Measurements from ENCODE around the gene RC3H1. TPM values are rescaled to one million over a fixed set of nuclear protein-coding genes. Genes with fewer than 3 reads are reported as not detected.

The RC3H1 gene
- total and polyA plus RNA-seq, 10 of the 15 experiments (the other 5 are each of a cell fraction or from before 2014, with no cell fraction given) = 1.4 to 33.9 (median 11.8) TPM

DNA sequence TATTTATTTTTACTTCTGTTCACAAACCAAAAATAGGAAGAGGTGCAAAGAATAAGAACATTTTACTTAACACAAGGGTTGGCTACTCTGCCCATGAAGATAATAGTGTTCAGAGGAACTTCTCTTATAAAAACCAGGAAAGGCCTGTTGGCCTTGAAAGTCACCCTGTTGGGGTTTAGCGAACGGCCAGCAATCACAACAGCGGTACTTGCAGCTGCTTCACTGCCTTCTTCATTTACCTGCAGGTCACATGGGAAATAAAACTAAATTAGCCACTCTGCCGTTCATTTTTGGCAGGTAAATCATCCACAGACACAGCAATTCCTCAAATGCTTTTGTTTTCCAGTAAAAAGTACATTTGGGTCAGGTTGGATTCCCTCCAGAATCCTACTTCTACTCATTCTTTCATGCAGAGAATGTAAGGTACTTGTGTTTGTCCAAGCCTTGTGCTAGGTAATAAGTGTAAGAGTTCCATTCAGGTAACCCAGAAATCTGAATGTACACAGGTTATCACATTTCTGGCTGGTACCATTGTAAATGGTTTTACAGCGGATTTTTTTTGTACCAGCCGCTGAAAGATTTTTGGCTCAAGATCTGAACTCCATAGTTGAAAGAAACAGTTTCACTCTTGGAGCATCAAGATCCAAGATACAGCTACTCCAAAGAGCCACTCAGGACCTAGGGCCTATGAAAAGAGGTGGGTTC lies 118.2 kb downstream of the RC3H1 start:
- ChIA-PET POLR2A (no interaction called here), SMC1A (ENCODE audit: uncharacterized antibody, unreplicated experiment) (no interaction called here), RAD21 (ENCODE audit: unreplicated experiment) (no interaction called here), CTCF (interaction anchor here (0.9 kb wide), 1 partner anchor 11 kb away, joined by 4 read pairs; no protein-coding TSS in a partner anchor)
- no peaks in the 10 kb centered on the region for H3K27me3 ChIP-seq (replicated peaks in 1 of 2; ENCODE audit: control insufficient read depth in 2 of 2, insufficient read depth in 2 of 2, low read length in 1 of 2)
- ATAC-seq (no peak), FAIRE-seq (no peak), DNase-seq (ENCODE audit: low read depth, low spot score) (no peak)
- no peaks in the 10 kb centered on the region for H3K79me2 ChIP-seq (ENCODE audit: control insufficient read depth, insufficient read depth, low read length)
- no peaks in the 10 kb centered on the region for H3K9me3 ChIP-seq (replicated peaks; ENCODE audit: control insufficient read depth, insufficient read depth, low read length)
- no TSS peak for BruUV-seq (replicated peaks)
- H3K9ac ChIP-seq (ENCODE audit: control insufficient read depth, insufficient read depth, low read length) = no peak overlapping the region
- H3K4me1 ChIP-seq (ENCODE audit: control insufficient read depth, insufficient read depth, low read length) = peaks cover 6% of the 10 kb centered on the region; the same call in 1 of the 2 replicates
- WGBS (ENCODE audit: insufficient coverage, insufficient replicate concordance, low lambda C conversion rate, missing lambda C conversion rate) = 89% methylated on average over 6 of the region's 6 CpGs
- in situ Hi-C loops (cut with MboI) = no loop called here
- TF ChIP-seq RB1 (IDR thresholded peaks at IDR 0.05; ENCODE audit: borderline replicate concordance) (no peak), ETV6 (conservative IDR thresholded peaks at IDR 0.05 in 1 of 2, IDR thresholded peaks at IDR 0.05 in 1 of 2; ENCODE audit: borderline replicate concordance in 1 of 2, low read depth in 1 of 2) (no peak), ATF7 (IDR thresholded peaks at IDR 0.05; ENCODE audit: low read depth) (no peak), EED (IDR thresholded peaks at IDR 0.05; ENCODE audit: low read depth) (no peak), KLF5 (IDR thresholded peaks at IDR 0.05; ENCODE audit: partially characterized antibody) (no peak), RAD21 (IDR thresholded peaks at IDR 0.05; ENCODE audit: insufficient read depth, low read depth, low read length) (no peak), RUNX3 (IDR thresholded peaks at IDR 0.05; ENCODE audit: low read length) (no peak), HDAC2 (IDR thresholded peaks at IDR 0.05) (no peak), LARP7 (IDR thresholded peaks at IDR 0.05) (no peak), WRNIP1 (IDR thresholded peaks at IDR 0.05; ENCODE audit: borderline replicate concordance, low read depth, low read length) (no peak), MEF2A (IDR thresholded peaks at IDR 0.05; ENCODE audit: insufficient read depth, low read depth, low read length) (no peak), NBN (IDR thresholded peaks at IDR 0.05) (no peak), ZBED1 (IDR thresholded peaks at IDR 0.05; ENCODE audit: borderline replicate concordance) (no peak), NR2F1 (conservative IDR thresholded peaks at IDR 0.05) (no peak), MEF2B (IDR thresholded peaks at IDR 0.05; ENCODE audit: partially characterized antibody, poor library complexity, severe bottlenecking) (no peak)
- TF ChIP-seq, protein P1, sequence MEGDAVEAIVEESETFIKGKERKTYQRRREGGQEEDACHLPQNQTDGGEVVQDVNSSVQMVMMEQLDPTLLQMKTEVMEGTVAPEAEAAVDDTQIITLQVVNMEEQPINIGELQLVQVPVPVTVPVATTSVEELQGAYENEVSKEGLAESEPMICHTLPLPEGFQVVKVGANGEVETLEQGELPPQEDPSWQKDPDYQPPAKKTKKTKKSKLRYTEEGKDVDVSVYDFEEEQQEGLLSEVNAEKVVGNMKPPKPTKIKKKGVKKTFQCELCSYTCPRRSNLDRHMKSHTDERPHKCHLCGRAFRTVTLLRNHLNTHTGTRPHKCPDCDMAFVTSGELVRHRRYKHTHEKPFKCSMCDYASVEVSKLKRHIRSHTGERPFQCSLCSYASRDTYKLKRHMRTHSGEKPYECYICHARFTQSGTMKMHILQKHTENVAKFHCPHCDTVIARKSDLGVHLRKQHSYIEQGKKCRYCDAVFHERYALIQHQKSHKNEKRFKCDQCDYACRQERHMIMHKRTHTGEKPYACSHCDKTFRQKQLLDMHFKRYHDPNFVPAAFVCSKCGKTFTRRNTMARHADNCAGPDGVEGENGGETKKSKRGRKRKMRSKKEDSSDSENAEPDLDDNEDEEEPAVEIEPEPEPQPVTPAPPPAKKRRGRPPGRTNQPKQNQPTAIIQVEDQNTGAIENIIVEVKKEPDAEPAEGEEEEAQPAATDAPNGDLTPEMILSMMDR (IDR thresholded peaks at IDR 0.05 in 2 of 3, conservative IDR thresholded peaks at IDR 0.05 in 1 of 3; ENCODE audit: control insufficient read depth in 2 of 3, extremely low read depth in 1 of 3, insufficient read depth in 1 of 3, low read depth in 3 of 3, low read length in 3 of 3) = no peak
- TF ChIP-seq, protein P2, sequence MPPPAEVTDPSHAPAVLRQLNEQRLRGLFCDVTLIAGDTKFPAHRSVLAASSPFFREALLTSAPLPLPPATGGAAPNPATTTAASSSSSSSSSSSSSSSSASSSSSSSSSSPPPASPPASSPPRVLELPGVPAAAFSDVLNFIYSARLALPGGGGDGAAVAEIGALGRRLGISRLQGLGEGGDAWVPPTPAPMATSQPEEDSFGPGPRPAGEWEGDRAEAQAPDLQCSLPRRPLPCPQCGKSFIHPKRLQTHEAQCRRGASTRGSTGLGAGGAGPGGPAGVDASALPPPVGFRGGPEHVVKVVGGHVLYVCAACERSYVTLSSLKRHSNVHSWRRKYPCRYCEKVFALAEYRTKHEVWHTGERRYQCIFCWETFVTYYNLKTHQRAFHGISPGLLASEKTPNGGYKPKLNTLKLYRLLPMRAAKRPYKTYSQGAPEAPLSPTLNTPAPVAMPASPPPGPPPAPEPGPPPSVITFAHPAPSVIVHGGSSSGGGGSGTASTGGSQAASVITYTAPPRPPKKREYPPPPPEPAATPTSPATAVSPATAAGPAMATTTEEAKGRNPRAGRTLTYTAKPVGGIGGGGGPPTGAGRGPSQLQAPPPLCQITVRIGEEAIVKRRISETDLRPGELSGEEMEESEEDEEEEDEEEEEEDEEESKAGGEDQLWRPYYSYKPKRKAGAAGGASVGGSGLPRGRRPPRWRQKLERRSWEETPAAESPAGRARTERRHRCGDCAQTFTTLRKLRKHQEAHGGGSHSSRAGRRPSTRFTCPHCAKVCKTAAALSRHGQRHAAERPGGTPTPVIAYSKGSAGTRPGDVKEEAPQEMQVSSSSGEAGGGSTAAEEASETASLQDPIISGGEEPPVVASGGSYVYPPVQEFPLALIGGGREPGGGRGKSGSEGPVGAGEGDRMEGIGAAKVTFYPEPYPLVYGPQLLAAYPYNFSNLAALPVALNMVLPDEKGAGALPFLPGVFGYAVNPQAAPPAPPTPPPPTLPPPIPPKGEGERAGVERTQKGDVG (CRISPR knock-in tag; IDR thresholded peaks at IDR 0.05) = no peak
- no peak overlapping the region for H2AFZ ChIP-seq (ENCODE audit: control insufficient read depth, low read depth, low read length)
- no peaks in the 10 kb centered on the region for H4K20me1 ChIP-seq (ENCODE audit: control insufficient read depth, insufficient read depth)
- H3K36me3 ChIP-seq (ENCODE audit: control insufficient read depth in 2 of 2, insufficient read depth in 2 of 2, low read length in 1 of 2) = no peaks in the 10 kb centered on the region
- no peak overlapping the region for H3K4me3 ChIP-seq
- H3K27ac ChIP-seq (ENCODE audit: control insufficient read depth, insufficient read depth) = no peak overlapping the region
- intact Hi-C loops (cut with micrococcal nuclease; ENCODE audit: unreplicated experiment) = no loop called here
- no peak overlapping the region for H3K4me2 ChIP-seq (ENCODE audit: control insufficient read depth, insufficient read depth)
